B cell (primary cell): ENCODE results near the gene PSENEN. TPM values are rescaled to one million over a fixed set of nuclear protein-coding genes. Genes with fewer than 3 reads are reported as not detected.

Experiments
- ATAC-seq: fragments of 200-7000 bp; cut with Tn5 transposase; one replicate; pipeline ENCODE4 v1.10.0; 2021; ENCODE audit warnings: low read depth, mild to moderate bottlenecking, moderate number of reproducible peaks, moderate library complexity
- CTCF ChIA-PET: fragments of 350-600 bp; sonication (Branson Sonifier 250); formaldehyde crosslinking; loops from one replicate; lab custom pipeline; 2021; ENCODE audit warnings: antibody characterized with exemption, inconsistent platforms; lab: Charles Lee
- POLR2A ChIA-PET: fragments of 350-600 bp; sonication (Branson Sonifier 250); formaldehyde crosslinking; loops from one replicate; lab custom pipeline; 2021; ENCODE audit warnings: antibody characterized with exemption; lab: Charles Lee
- DNase-seq: peaks from one replicate; pipeline ENCODE4 v3.0.0; 2013
- H2AFZ ChIP-seq: 2 replicates; pipeline ENCODE4 v1.6.1; 2012; ENCODE audit warnings: mild to moderate bottlenecking, low read depth, low read length; ENCODE audit not compliant: insufficient read depth, poor library complexity, severe bottlenecking
- H3K27ac ChIP-seq, 2 donors: 1 replicate in 1 of 2; 2 replicates in 1 of 2; pipeline ENCODE4 v1.5.1; 2012 to 2013; ENCODE audit warnings: low read length in 2 of 2, mild to moderate bottlenecking in 2 of 2, moderate library complexity in 1 of 2
- H3K27me3 ChIP-seq, 4 experiments: fragments of 200-600 bp in 1 of 4; sonication (generic) in 1 of 4; replicated peaks in 1 of 4; 1 replicate in 2 of 4; 2 replicates in 2 of 4; pipeline versions ENCODE4 v1.6.1 to v1.7.0; 2013 to 2016; ENCODE audit warnings: low read length in 3 of 4, mild to moderate bottlenecking in 2 of 4, mixed read lengths in 1 of 4, moderate library complexity in 1 of 4; ENCODE audit not compliant: insufficient read depth in 4 of 4, control insufficient read depth in 3 of 4; ENCODE audit errors: control extremely low read depth in 1 of 4
- H3K36me3 ChIP-seq, 2 experiments: replicated peaks in 1 of 2; 1 replicate in 1 of 2; 2 replicates in 1 of 2; pipeline versions ENCODE4 v1.6.1 to v1.7.1; 2013; ENCODE audit warnings: low read length in 1 of 2; ENCODE audit not compliant: insufficient read depth in 2 of 2, control insufficient read depth in 1 of 2; ENCODE audit errors: control extremely low read depth in 1 of 2, extremely low read depth in 1 of 2
- H3K4me1 ChIP-seq, 2 donors: fragments of 200-600 bp in 1 of 2; sonication (generic) in 1 of 2; 1 replicate in 1 of 2; 2 replicates in 1 of 2; pipeline versions ENCODE4 v1.5.1 to v1.6.1; 2013 to 2017; ENCODE audit warnings: low read length in 2 of 2; ENCODE audit not compliant: control insufficient read depth in 2 of 2, insufficient read depth in 2 of 2
- H3K4me2 ChIP-seq: replicated peaks from 2 replicates; pipeline ENCODE3; 2012; ENCODE audit warnings: mild to moderate bottlenecking, low read depth, low read length; ENCODE audit not compliant: poor library complexity, severe bottlenecking
- H3K4me3 ChIP-seq, 5 experiments: fragments of 200-600 bp in 1 of 5; sonication (generic) in 1 of 5; 1 replicate in 3 of 5; 2 replicates in 2 of 5; pipeline versions ENCODE4 v1.5.1 to v1.7.0; 2011 to 2016; ENCODE audit warnings: low read length in 4 of 5, mild to moderate bottlenecking in 4 of 5, low read depth in 2 of 5, control low read depth in 1 of 5, moderate library complexity in 1 of 5; ENCODE audit not compliant: insufficient read depth in 1 of 5; ENCODE audit errors: control extremely low read depth in 1 of 5, extremely low read depth in 1 of 5
- H3K79me2 ChIP-seq: fragments of 200-600 bp; sonication (generic); one replicate; pipeline ENCODE4 v1.6.0; 2016; ENCODE audit warnings: low read length; ENCODE audit not compliant: control insufficient read depth, insufficient read depth
- H3K9ac ChIP-seq: fragments of 200-600 bp; sonication (generic); 2 replicates; pipeline ENCODE4 v1.6.1; 2017; ENCODE audit warnings: mild to moderate bottlenecking, low read length, moderate library complexity
- H3K9me3 ChIP-seq, 3 donors: one replicate each; pipeline versions ENCODE4 v1.6.1 to v1.7.1; 2013; ENCODE audit warnings: low read length in 2 of 3; ENCODE audit not compliant: control insufficient read depth in 2 of 3, insufficient read depth in 1 of 3; ENCODE audit errors: control extremely low read depth in 1 of 3
- H4K20me1 ChIP-seq: 2 replicates; pipeline ENCODE4 v1.6.0; 2012; ENCODE audit warnings: mild to moderate bottlenecking, low read length; ENCODE audit not compliant: insufficient read depth, control insufficient read depth, poor library complexity, severe bottlenecking
- H3K27ac Mint-ChIP-seq: one replicate; pipeline ENCODE4 v1.8.0; 2021; ENCODE audit warnings: mixed read lengths
- H3K27me3 Mint-ChIP-seq: one replicate; pipeline ENCODE4 v1.8.0; 2021; ENCODE audit warnings: mixed read lengths
- H3K4me1 Mint-ChIP-seq: one replicate; pipeline ENCODE4 v1.8.0; 2021; ENCODE audit warnings: mixed read lengths
- H3K4me3 Mint-ChIP-seq: one replicate; pipeline ENCODE4 v1.8.0; 2021; ENCODE audit warnings: mixed read lengths
- H3K9me3 Mint-ChIP-seq: one replicate; pipeline ENCODE4 v1.8.0; 2022; ENCODE audit warnings: mixed read lengths; ENCODE audit not compliant: insufficient read depth
- EZH2 ChIP-seq: IDR thresholded peaks from 2 replicates; pipeline ENCODE4 v1.6.1; 2012; ENCODE audit warnings: borderline replicate concordance, low read depth, mild to moderate bottlenecking, moderate library complexity, low read length; ENCODE audit not compliant: insufficient read depth, poor library complexity, severe bottlenecking
- whole genome bisulfite sequencing: methylation state at CpG from one replicate; pipeline ENCODE4 v1.1.5; 2013; ENCODE audit warnings: missing lambda C conversion rate; ENCODE audit not compliant: insufficient coverage; 5-methylcytosine and 5-hydroxymethylcytosine counted together
- intact Hi-C: fragments of 100-400 bp; cut with micrococcal nuclease; formaldehyde crosslinking; loops from one replicate; pipeline ENCODE4 v1.10.0; 2022
- polyA plus RNA-seq: library from polyadenylated mRNA; depleted of rRNA; stranded (reverse); fragments of >200 nt; gene quantifications from 2 replicates; pipeline ENCODE4 v1.2.3, GENCODE V29; 2012
- total RNA-seq, 2 donors: library from RNA; stranded (reverse); fragments of 120-200 nt in 1 of 2; gene quantifications; 1 replicate in 1 of 2; 2 replicates in 1 of 2; pipeline versions ENCODE4 v1.2.3 to v1.2.4, GENCODE V29; 2013 to 2022
- TF ChIP-seq, protein P1 (sequence below): fragments of 200-600 bp; IDR thresholded peaks from one replicate; pipeline ENCODE4 v1.8.0; 2022; ENCODE audit warnings: antibody characterized with exemption, mild to moderate bottlenecking

Gene PSENEN
- total and polyA plus RNA-seq, 2 donors (not counting 1 experiment from before 2014, with no cell fraction given), result 17.7 to 36.4 TPM

DNA sequence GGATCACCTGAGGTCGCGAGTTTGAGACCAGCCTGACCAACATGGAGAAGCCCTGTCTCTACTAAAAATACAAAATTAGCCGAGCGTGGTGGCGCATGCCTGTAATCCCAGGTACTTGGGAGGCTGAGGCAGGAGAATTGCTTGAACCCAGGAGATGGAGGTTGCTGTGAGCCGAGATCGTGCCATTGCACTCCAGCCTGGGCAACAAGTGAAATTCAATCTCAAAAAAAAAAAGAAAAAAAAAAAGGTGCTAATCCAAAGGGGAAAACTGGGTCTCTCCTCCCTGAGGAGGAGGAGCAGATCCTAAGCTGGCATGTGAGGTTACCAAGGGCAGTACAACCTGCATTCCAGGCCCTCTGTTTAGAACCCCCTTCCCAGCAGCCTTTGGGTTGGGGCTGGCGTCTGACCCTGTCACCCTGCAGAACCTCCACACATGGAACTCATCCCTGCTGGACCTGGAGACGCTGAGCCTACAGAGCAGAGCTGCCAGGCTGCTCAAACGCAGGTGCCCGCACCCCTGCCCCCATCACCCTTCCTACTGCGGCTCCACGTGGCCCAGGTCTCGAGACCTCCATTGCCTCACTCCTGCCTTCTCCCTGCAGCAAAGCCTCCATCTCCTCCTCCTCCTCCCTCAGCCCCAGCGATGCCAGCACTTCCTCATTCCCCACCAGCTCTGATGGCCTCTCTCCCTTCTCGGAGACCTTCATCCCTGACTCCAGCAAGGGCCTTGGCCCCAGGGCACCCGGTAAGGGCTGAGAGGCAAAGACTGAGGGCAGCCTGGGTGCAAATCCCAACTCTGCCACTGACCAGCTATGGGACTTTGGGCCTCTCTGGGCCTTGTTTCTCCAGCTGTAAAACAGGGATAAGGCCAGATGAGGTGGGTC lies 19.2 kb downstream of the PSENEN start:
- WGBS, result 98% methylated on average over 14 of the region's 17 CpGs
- Mint-ChIP-seq H3K9me3 (no peaks in the 10 kb centered on the region), H3K4me3 (no peak overlapping the region), H3K27me3 (no peaks in the 10 kb centered on the region), H3K27ac (no peak overlapping the region), H3K4me1 (peaks cover 4% of the 10 kb centered on the region)
- H3K4me3 ChIP-seq, result no peak overlapping the region
- no peaks in the 10 kb centered on the region for H3K9me3 ChIP-seq
- H3K9ac ChIP-seq, result no peak overlapping the region
- ChIA-PET POLR2A (no interaction called here), CTCF (no interaction called here)
- no peaks in the 10 kb centered on the region for H3K4me1 ChIP-seq
- H3K4me2 ChIP-seq, result no peak overlapping the region
- peaks cover 14% of the 10 kb centered on the region for H3K79me2 ChIP-seq
- no peak overlapping the region for H3K27ac ChIP-seq
- peaks cover 0 to 21% of the 10 kb centered on the region in 2 experiments for H3K36me3 ChIP-seq
- ATAC-seq (no peak), DNase-seq (no peak)
- intact Hi-C loops, result no loop called here
- H4K20me1 ChIP-seq, result no peaks in the 10 kb centered on the region
- no peak overlapping the region for H2AFZ ChIP-seq
- no peaks in the 10 kb centered on the region for H3K27me3 ChIP-seq
- TF ChIP-seq, protein P1, sequence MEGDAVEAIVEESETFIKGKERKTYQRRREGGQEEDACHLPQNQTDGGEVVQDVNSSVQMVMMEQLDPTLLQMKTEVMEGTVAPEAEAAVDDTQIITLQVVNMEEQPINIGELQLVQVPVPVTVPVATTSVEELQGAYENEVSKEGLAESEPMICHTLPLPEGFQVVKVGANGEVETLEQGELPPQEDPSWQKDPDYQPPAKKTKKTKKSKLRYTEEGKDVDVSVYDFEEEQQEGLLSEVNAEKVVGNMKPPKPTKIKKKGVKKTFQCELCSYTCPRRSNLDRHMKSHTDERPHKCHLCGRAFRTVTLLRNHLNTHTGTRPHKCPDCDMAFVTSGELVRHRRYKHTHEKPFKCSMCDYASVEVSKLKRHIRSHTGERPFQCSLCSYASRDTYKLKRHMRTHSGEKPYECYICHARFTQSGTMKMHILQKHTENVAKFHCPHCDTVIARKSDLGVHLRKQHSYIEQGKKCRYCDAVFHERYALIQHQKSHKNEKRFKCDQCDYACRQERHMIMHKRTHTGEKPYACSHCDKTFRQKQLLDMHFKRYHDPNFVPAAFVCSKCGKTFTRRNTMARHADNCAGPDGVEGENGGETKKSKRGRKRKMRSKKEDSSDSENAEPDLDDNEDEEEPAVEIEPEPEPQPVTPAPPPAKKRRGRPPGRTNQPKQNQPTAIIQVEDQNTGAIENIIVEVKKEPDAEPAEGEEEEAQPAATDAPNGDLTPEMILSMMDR, result no peak
- no peak for TF ChIP-seq EZH2

DNA sequence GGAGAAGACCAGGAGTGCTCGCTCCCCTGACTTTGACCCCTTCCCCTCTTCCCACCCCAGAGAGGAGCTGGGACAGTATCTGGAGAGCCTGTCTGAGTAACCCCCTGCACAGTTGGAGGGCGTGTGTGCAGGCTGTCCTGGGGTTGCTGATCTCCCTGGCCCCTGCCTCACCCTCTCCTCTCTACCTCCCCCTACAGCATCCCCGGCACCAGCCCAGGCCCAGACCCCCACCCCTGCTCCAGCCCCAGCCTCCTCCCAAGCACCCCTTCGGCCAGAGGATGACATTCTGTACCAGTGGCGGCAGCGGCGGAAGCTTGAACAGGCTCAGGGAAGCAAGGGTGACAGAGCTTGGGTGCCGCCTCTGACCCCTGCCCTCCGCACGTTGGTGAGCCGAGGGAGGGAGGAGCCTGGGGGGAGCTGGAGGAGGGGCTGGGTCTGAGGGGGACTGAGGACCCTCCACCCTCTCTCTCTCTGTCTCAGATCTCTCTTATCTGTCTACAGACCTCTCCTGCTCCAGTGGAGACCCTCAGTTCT lies 21.2 kb downstream of the PSENEN start:
- DNase-seq (no peak), ATAC-seq (no peak)
- H3K9me3 ChIP-seq, result no peaks in the 10 kb centered on the region
- Mint-ChIP-seq H3K4me1 (peaks cover 3% of the 10 kb centered on the region), H3K27me3 (no peaks in the 10 kb centered on the region), H3K27ac (no peak overlapping the region), H3K9me3 (no peaks in the 10 kb centered on the region), H3K4me3 (no peak overlapping the region)
- ChIA-PET POLR2A (interaction anchor here (1.0 kb wide), 1 partner anchor 26 kb away, joined by 3 read pairs; no protein-coding TSS in a partner anchor), CTCF (interaction anchor here (0.5 kb wide), 1 partner anchor 72 kb away, joined by 4 read pairs; no protein-coding TSS in a partner anchor)
- H4K20me1 ChIP-seq, result no peaks in the 10 kb centered on the region
- no peak overlapping the region for H3K27ac ChIP-seq
- no peak overlapping the region for H3K4me2 ChIP-seq
- H3K79me2 ChIP-seq, result peaks cover 6% of the 10 kb centered on the region
- intact Hi-C loops, result no loop called here
- TF ChIP-seq, protein P1, result no peak
- TF ChIP-seq EZH2, result no peak
- no peaks in the 10 kb centered on the region for H3K27me3 ChIP-seq
- no peak overlapping the region for H3K4me3 ChIP-seq
- no peak overlapping the region for H3K9ac ChIP-seq
- 81% methylated on average over 4 of the region's 11 CpGs for WGBS
- no peak overlapping the region for H2AFZ ChIP-seq
- H3K36me3 ChIP-seq, result peaks cover 0 to 12% of the 10 kb centered on the region in 2 experiments
- H3K4me1 ChIP-seq, result no peaks in the 10 kb centered on the region
